Measurements from ENCODE around the gene PRSS1. TPM values are rescaled to one million over a fixed set of nuclear protein-coding genes. Genes with fewer than 3 reads are reported as not detected.

Gene PRSS1
- total and polyA plus RNA-seq, 5 experiments from 2014 or later: not detected

- peaks cover 18 to 73% (median 48%) of the 10 kb centered on the region in 3 donors for H3K36me3 Mint-ChIP-seq
- POLR2A ChIA-PET: interaction anchor here (1.1 to 22.1 kb wide), 6 partner anchors 8 to 470 kb away, joined by 3 to 3070 read pairs (median 30); no protein-coding TSS in a partner anchor
- H3K4me3 Mint-ChIP-seq: peak overlapping the region; percentile 86 to 99 (median 96)
- H3K27me3 Mint-ChIP-seq: no peaks in the 10 kb centered on the region
- DNase-seq (peak in 3 of 10 donors; percentile 24 to 34 (median 31)), ATAC-seq (no peak)
- peaks cover 20 to 66% (median 45%) of the 10 kb centered on the region in 4 donors for H3K4me1 Mint-ChIP-seq
- peaks cover 0 to 3% (median 0%) of the 10 kb centered on the region in 9 donors for H3K9me3 Mint-ChIP-seq
- H3K27ac Mint-ChIP-seq: peak overlapping the region; percentile 96 to 100 (median 100)
Measured at GRCh38 chr7:142790555-142790954, 41.3 kb downstream of the PRSS1 start.

GRCh38 chr7:142791502-142791901, 42.2 kb downstream of the PRSS1 start:
- H3K36me3 Mint-ChIP-seq: peaks cover 18 to 77% (median 48%) of the 10 kb centered on the region in 3 donors
- H3K27ac Mint-ChIP-seq: peak overlapping the region; percentile 94 to 100 (median 100)
- H3K27me3 Mint-ChIP-seq: no peaks in the 10 kb centered on the region
- ATAC-seq (no peak), DNase-seq (peak in 1 of 10 donors; percentile 5)
- H3K4me3 Mint-ChIP-seq: peak overlapping the region; percentile 85 to 99 (median 95)
- peaks cover 0 to 3% (median 0%) of the 10 kb centered on the region in 9 donors for H3K9me3 Mint-ChIP-seq
- peaks cover 20 to 71% (median 48%) of the 10 kb centered on the region in 4 donors for H3K4me1 Mint-ChIP-seq
- POLR2A ChIA-PET: interaction anchor here (1.1 to 22.1 kb wide), 6 partner anchors 7 to 400 kb away, joined by 3 to 3070 read pairs (median 24); no protein-coding TSS in a partner anchor

- H3K36me3 Mint-ChIP-seq: peaks cover 18 to 79% (median 48%) of the 10 kb centered on the region in 3 donors
- H3K4me3 Mint-ChIP-seq: peak overlapping the region; percentile 85 to 99 (median 95)
- peaks cover 0 to 3% (median 0%) of the 10 kb centered on the region in 9 donors for H3K9me3 Mint-ChIP-seq
- H3K27ac Mint-ChIP-seq: peak overlapping the region; percentile 94 to 100 (median 100)
- ATAC-seq (no peak), DNase-seq (peak in 3 of 10 donors; percentile 5 to 9 (median 7))
- no peaks in the 10 kb centered on the region for H3K27me3 Mint-ChIP-seq
- POLR2A ChIA-PET: interaction anchor here (0.5 to 22.1 kb wide), 8 partner anchors 6 to 471 kb away, joined by 3 to 3070 read pairs (median 6); no protein-coding TSS in a partner anchor
- H3K4me1 Mint-ChIP-seq: peaks cover 20 to 71% (median 48%) of the 10 kb centered on the region in 4 donors
Measured at GRCh38 chr7:142792129-142792528, 42.9 kb downstream of the PRSS1 start.

- Mint-ChIP-seq H3K36me3 (peaks cover 21 to 79% (median 48%) of the 10 kb centered on the region in 3 donors), H3K4me1 (peaks cover 21 to 69% (median 50%) of the 10 kb centered on the region in 4 donors), H3K9me3 (peaks cover 0 to 3% (median 0%) of the 10 kb centered on the region in 9 donors), H3K27me3 (no peaks in the 10 kb centered on the region), H3K4me3 (peak overlapping the region; percentile 85 to 99 (median 95)), H3K27ac (peak overlapping the region; percentile 94 to 100 (median 100))
- DNase-seq (peak in 2 of 10 donors; percentile 0 to 7), ATAC-seq (no peak)
- POLR2A ChIA-PET: interaction anchor here (0.5 to 22.1 kb wide), 8 partner anchors 6 to 472 kb away, joined by 3 to 3070 read pairs (median 6); no protein-coding TSS in a partner anchor
Measured at GRCh38 chr7:142792593-142792992, 43.3 kb downstream of the PRSS1 start.

GRCh38 chr7:142793156-142793555, 43.9 kb downstream of the PRSS1 start:
- H3K4me3 Mint-ChIP-seq: peak overlapping the region in 9 of 10 donors; percentile 85 to 99 (median 95)
- H3K27ac Mint-ChIP-seq: peak overlapping the region; percentile 94 to 100 (median 100)
- no peak for ATAC-seq
- peaks cover 26 to 79% (median 48%) of the 10 kb centered on the region in 3 donors for H3K36me3 Mint-ChIP-seq
- no peaks in the 10 kb centered on the region for H3K27me3 Mint-ChIP-seq
- DNase-seq: peak in 1 of 10 donors; percentile 0
- H3K9me3 Mint-ChIP-seq: peaks cover 0 to 4% (median 0%) of the 10 kb centered on the region in 9 donors
- H3K4me1 Mint-ChIP-seq: peaks cover 23 to 72% (median 53%) of the 10 kb centered on the region in 4 donors
- POLR2A ChIA-PET: interaction anchor here (0.7 to 22.1 kb wide), 6 partner anchors 5 to 489 kb away, joined by 3 to 3070 read pairs (median 456); no protein-coding TSS in a partner anchor

- Mint-ChIP-seq H3K9me3 (peaks cover 0 to 4% (median 0%) of the 10 kb centered on the region in 9 donors), H3K36me3 (peaks cover 34 to 79% (median 50%) of the 10 kb centered on the region in 3 donors)
Measured at GRCh38 chr7:142795339-142795863, 46.1 kb downstream of the PRSS1 start.

GRCh38 chr7:142796001-142796500, 46.8 kb downstream of the PRSS1 start:
- H3K9me3 Mint-ChIP-seq: peaks cover 0 to 4% (median 0%) of the 10 kb centered on the region in 9 donors
- peak overlapping the region; percentile 87 to 100 (median 98) for H3K4me3 Mint-ChIP-seq
- peaks cover 39 to 79% (median 54%) of the 10 kb centered on the region in 3 donors for H3K36me3 Mint-ChIP-seq
- POLR2A ChIA-PET: interaction anchor here (0.6 to 22.1 kb wide), 26 partner anchors 8 to 584 kb away, joined by 3 to 3070 read pairs (median 20); no protein-coding TSS in a partner anchor
- no peak for DNase-seq
- peak overlapping the region; percentile 94 to 100 (median 100) for H3K27ac Mint-ChIP-seq
- H3K4me1 Mint-ChIP-seq: peaks cover 48 to 85% (median 69%) of the 10 kb centered on the region in 4 donors
- no peak for ATAC-seq
- H3K27me3 Mint-ChIP-seq: no peaks in the 10 kb centered on the region

More at GRCh38 chr7:142795339-142795863, 46.1 kb downstream of the PRSS1 start:
- POLR2A ChIA-PET: interaction anchor here (0.6 to 22.1 kb wide), 15 partner anchors 8 to 585 kb away, joined by 3 to 3070 read pairs (median 26); no protein-coding TSS in a partner anchor
- Mint-ChIP-seq H3K27me3 (no peaks in the 10 kb centered on the region), H3K4me1 (peaks cover 42 to 85% (median 65%) of the 10 kb centered on the region in 4 donors), H3K4me3 (peak overlapping the region; percentile 87 to 100 (median 98)), H3K27ac (peak overlapping the region; percentile 94 to 100 (median 100))
- peak; percentile 27 to 47 for ATAC-seq
- DNase-seq: peak in 9 of 10 donors; percentile 47 to 87 (median 63)

- Mint-ChIP-seq H3K36me3 (peaks cover 36 to 79% (median 55%) of the 10 kb centered on the region in 3 donors), H3K9me3 (peaks cover 0 to 4% (median 0%) of the 10 kb centered on the region in 9 donors), H3K27me3 (no peaks in the 10 kb centered on the region), H3K27ac (peak overlapping the region; percentile 94 to 100 (median 100)), H3K4me3 (peak overlapping the region; percentile 87 to 100 (median 98)), H3K4me1 (peaks cover 50 to 85% (median 71%) of the 10 kb centered on the region in 4 donors)
- POLR2A ChIA-PET: interaction anchor here (0.7 to 22.1 kb wide), 38 partner anchors 9 to 583 kb away, joined by 3 to 3070 read pairs (median 12); partner anchors contain the start of genes CASP2, EPHB6 and GSTK1
- ATAC-seq (peak in 1 of 2 donors; percentile 6), DNase-seq (peak in 5 of 10 donors; percentile 18 to 50 (median 33))
Measured at GRCh38 chr7:142796501-142797390, 47.5 kb downstream of the PRSS1 start.

- ATAC-seq: peak in 1 of 2 donors; percentile 10
Measured at GRCh38 chr7:142797391-142798377, 48.4 kb downstream of the PRSS1 start.

More at GRCh38 chr7:142797391-142798377, 48.4 kb downstream of the PRSS1 start:
- Mint-ChIP-seq H3K27ac (peak overlapping the region; percentile 94 to 100 (median 100)), H3K27me3 (no peaks in the 10 kb centered on the region), H3K36me3 (peaks cover 46 to 79% (median 59%) of the 10 kb centered on the region in 3 donors), H3K4me3 (peak overlapping the region; percentile 87 to 100 (median 98)), H3K9me3 (peaks cover 0 to 4% (median 0%) of the 10 kb centered on the region in 9 donors), H3K4me1 (peaks cover 55 to 90% (median 74%) of the 10 kb centered on the region in 4 donors)
- POLR2A ChIA-PET: interaction anchor here (0.6 to 22.1 kb wide), 50 partner anchors 10 to 582 kb away, joined by 3 to 3070 read pairs (median 8); partner anchors contain the start of genes CASP2, EPHB6 and GSTK1
- peak in 4 of 10 donors; percentile 24 to 54 (median 42) for DNase-seq

Measured in naive thymus-derived CD8-positive, alpha-beta T cell (primary cell).